AG09309 (cell line): Measurements from ENCODE around the gene NFIB.

ENCODE experiments used
- DNase-seq: peaks from one replicate; pipeline ENCODE4 v3.0.0-alpha.2; 2010; ENCODE audit warnings: low read depth
- H3K4me3 ChIP-seq: 2 replicates; pipeline ENCODE4 v1.5.1; 2011; ENCODE audit warnings: mild to moderate bottlenecking, low read depth, low read length, moderate library complexity; ENCODE audit not compliant: control insufficient read depth
- TF ChIP-seq, protein P1 (sequence below): IDR thresholded peaks from 2 replicates; pipeline ENCODE4 v1.5.1; 2011; ENCODE audit warnings: mild to moderate bottlenecking, low read depth, low read length, inconsistent platforms; ENCODE audit not compliant: insufficient read depth, control insufficient read depth; ENCODE audit errors: missing control alignments

The NFIB gene

DNA sequence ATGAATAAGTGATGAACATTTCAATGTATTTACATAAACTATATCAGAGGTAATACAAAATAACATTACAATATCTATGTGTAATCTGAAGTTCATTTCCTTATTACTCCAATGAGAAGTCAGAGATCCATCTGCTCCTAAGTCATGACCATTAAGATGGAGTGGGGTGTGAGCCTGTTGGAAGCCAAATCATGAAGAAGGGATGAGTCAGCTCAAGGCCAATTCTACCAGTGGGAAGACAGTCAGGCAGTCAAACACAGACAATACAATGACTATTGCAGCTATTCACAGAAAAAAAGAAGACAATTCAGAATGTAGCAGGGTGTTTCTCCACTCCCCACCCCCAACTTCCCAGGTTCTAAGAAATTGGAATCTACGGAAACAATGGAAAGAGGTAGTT is 155.0 kb downstream of the NFIB start:
- DNase-seq = no peak
- no peak overlapping the region for H3K4me3 ChIP-seq
- TF ChIP-seq, protein P1, sequence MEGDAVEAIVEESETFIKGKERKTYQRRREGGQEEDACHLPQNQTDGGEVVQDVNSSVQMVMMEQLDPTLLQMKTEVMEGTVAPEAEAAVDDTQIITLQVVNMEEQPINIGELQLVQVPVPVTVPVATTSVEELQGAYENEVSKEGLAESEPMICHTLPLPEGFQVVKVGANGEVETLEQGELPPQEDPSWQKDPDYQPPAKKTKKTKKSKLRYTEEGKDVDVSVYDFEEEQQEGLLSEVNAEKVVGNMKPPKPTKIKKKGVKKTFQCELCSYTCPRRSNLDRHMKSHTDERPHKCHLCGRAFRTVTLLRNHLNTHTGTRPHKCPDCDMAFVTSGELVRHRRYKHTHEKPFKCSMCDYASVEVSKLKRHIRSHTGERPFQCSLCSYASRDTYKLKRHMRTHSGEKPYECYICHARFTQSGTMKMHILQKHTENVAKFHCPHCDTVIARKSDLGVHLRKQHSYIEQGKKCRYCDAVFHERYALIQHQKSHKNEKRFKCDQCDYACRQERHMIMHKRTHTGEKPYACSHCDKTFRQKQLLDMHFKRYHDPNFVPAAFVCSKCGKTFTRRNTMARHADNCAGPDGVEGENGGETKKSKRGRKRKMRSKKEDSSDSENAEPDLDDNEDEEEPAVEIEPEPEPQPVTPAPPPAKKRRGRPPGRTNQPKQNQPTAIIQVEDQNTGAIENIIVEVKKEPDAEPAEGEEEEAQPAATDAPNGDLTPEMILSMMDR = no peak

DNA sequence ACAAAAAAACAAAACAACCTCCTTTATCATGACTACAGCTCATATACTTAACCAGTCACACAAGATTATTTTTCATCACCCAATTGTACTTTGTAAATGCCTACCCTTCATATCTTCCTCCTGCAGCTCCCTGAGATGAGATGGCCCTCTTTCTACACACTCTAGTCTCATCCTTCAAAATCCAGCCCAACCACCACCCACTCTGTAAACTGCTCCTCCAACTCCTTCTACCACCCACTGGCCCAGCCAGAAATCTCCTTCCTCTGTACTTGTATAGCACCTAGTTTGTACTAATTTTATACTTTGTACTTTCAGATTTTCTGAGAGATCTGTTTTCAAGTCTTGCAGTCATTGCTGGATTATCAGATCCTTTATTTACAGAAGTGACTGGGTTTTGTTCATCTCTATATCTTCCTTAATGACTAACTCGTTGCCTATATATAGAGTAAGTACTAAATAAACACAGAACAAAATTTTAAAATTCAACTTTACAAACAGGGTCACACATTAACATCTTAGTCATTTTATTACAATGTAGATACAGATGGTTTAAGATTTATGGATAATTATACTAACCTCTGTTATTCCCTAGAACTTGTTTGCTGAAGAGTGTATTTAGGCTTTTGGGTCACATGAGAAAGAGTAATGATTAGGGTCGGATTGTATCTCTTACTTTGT is 155.7 kb downstream of the NFIB start:
- H3K4me3 ChIP-seq = no peak overlapping the region
- TF ChIP-seq, protein P1 = no peak
- no peak for DNase-seq

DNA sequence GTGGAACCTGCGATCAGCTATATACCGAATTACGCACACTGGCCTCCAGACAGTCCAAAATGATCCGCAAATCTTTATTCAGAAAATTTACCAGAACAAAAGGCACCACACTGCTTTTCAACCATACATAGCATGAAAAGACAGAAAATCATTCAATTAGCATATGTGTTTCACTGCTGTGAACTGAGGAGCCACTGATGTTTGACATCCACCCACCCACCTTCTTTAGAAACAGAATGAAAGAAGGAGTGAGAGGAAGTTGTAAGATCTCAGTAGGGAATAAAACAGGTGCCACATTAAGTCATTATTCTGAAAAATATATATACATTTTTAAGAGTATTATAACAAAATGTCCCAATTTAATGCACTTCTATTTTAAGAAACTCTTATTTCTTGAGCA is 156.8 kb downstream of the NFIB start:
- DNase-seq = no peak
- H3K4me3 ChIP-seq = no peak overlapping the region
- TF ChIP-seq, protein P1 = no peak

DNA sequence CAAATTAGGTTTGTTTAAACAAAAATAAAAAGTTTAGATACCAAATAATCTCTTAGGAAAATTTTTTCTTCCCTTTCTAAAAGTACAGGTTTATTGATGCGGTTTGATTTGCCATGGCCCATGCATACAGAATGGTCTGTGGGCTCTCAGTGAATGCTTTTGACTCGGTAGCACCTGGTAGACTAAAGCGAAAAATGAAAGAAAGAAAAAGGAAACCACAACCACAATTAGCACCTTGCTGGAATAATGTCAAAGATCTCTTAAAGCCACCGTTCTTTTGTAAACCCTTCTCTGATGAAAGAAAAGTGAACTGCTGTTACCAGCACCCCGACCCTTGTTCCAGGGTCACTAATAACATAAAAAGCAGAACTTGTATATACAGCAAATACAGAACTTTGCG is 157.9 kb downstream of the NFIB start:
- H3K4me3 ChIP-seq = no peak overlapping the region
- TF ChIP-seq, protein P1 = no peak
- DNase-seq = no peak

DNA sequence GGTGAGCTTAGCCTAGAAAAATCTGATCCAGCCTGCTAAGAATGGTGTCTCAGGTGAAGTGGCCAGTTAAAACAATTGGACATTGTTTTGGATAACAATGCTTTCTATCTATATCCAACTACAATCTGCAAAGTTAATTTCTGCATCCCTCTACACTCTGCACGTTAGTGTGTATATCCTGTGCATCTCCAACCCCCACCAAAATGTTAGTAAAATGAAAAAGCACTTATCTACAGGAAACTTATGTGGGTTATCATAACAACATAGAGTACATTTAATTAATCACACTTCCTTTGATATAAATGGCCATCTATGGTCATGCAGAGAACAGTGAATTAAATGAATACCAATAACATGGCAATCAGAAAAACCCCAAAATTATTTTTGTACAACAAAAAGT is 158.7 kb downstream of the NFIB start:
- no peak for DNase-seq
- TF ChIP-seq, protein P1 = no peak
- no peak overlapping the region for H3K4me3 ChIP-seq

DNA sequence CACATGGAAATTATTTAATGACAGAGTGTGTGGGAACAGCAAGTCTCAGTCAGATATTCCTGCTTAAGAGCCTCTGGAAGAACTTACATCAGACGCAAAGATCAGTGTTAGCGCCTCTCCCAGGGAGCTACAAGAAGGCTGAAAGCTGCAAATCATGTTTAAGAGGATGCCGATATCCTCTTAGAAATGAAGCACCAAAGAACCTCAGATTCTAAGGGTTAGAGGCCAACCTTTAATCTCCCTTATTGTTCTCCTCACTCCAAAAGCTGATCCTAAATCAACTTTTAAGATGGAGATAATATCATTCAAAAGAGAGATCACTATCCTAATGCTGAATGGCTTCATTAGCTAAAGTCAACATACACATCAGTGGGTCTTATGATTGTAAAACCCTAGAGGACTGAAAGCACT is 160.6 kb downstream of the NFIB start:
- no peak for DNase-seq
- no peak overlapping the region for H3K4me3 ChIP-seq
- TF ChIP-seq, protein P1 = no peak
